ENCODE measurements around the gene FGD1. TPM values are rescaled to one million over a fixed set of nuclear protein-coding genes. Genes with fewer than 3 reads are reported as not detected.
A peak's percentile ranks its signal among the peaks of the same experiment; 100 is the strongest.

Gene FGD1
- total and polyA plus RNA-seq, 2 of the 13 experiments (the other 11 are each of a cell fraction or from before 2014, with no cell fraction given) = 0.36 to 0.62 TPM

DNA sequence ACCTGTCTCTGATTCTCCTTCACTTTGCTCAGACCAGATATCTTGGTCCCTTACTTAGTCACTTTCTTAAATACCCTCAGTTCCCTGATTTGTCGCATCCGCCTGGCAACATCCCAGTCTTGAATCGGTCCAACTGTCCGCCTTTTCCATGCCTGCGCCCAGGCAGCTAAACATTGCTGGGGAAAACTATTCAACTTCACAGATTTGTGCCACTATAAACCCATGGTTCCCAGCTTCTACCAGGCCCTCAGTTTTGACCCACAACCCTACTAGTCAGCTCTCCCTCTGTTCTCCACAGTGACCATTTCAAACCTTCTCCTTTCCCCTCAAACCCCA is 451 bp upstream of the FGD1 start:
- no peak overlapping the region for H2AFZ ChIP-seq (ENCODE audit: low read length)

More for the DNA sequence above, 451 bp upstream of the FGD1 start:
- 0 out of 2 replicates have a peak, but pooled peaks cover 8% of the 10 kb centered on the region for H3K4me1 ChIP-seq (ENCODE audit: insufficient read depth, low read length)
- H3K9me3 ChIP-seq (ENCODE audit: low read length) = no peaks in the 10 kb centered on the region
- no peaks in the 10 kb centered on the region for H4K20me1 ChIP-seq (ENCODE audit: insufficient read depth, low read length)
- intact Hi-C loops (cut with micrococcal nuclease; ENCODE audit: unreplicated experiment) (no loop called here), in situ Hi-C loops (cut with HindIII; ENCODE audit: extremely low pct_ligation_motif_present, low pct_unique_long_range_greater_than_20kb) (no loop called here)
- CTCF ChIA-PET (ENCODE audit: low intra/inter-chr PET ratio, low total read pairs) = no interaction called here
- no peaks in the 10 kb centered on the region for H3K27me3 ChIP-seq (ENCODE audit: control insufficient read depth in 1 of 2, insufficient read depth in 2 of 2, low read length in 2 of 2)
- BruUV-seq (replicated peaks) = no TSS peak
- peak overlapping the region in 2 of 3 experiments; percentile 35 to 75; a peak in 3 of 6 replicates for H3K4me3 ChIP-seq (replicated peaks in 1 of 3; ENCODE audit: insufficient read depth in 1 of 3, low read depth in 2 of 3, low read length in 3 of 3)
- POLR2A ChIA-PET = interaction anchor here (1.4 kb wide), 1 partner anchor 33 kb away, joined by 3 read pairs; the partner anchor contains the start of gene GNL3L
- WGBS (ENCODE audit: low lambda C conversion rate) = 60% methylated on average over 5 of the region's 5 CpGs
- H3K27ac ChIP-seq (ENCODE audit: extremely low read length, insufficient read depth, low read length) = no peak overlapping the region
- no peaks in the 10 kb centered on the region for H3K36me3 ChIP-seq (replicated peaks in 1 of 2; ENCODE audit: control insufficient read depth in 1 of 2, insufficient read depth in 2 of 2, low read length in 2 of 2)
- H3K9ac ChIP-seq (ENCODE audit: insufficient read depth, low read depth, low read length) = no peak overlapping the region
- peak overlapping the region; percentile 71 for H3K4me2 ChIP-seq (ENCODE audit: low read depth, low read length)
- H3K79me2 ChIP-seq (ENCODE audit: insufficient read depth, low read length) = no peaks in the 10 kb centered on the region
- TF ChIP-seq ZNF337 (CRISPR knock-in tag; IDR thresholded peaks at IDR 0.05; ENCODE audit: borderline replicate concordance, low read depth) (no peak), ZNF672 (CRISPR knock-in tag; IDR thresholded peaks at IDR 0.05) (no peak), ZNF788 (CRISPR knock-in tag; IDR thresholded peaks at IDR 0.05; ENCODE audit: borderline replicate concordance) (no peak), ZNF878 (CRISPR knock-in tag; IDR thresholded peaks at IDR 0.05) (no peak), ZMYM4 (CRISPR knock-in tag; IDR thresholded peaks at IDR 0.05) (no peak), TBL1XR1 (IDR thresholded peaks at IDR 0.05; ENCODE audit: borderline replicate concordance, low read length, partially characterized antibody) (no peak), RFXAP (CRISPR knock-in tag; IDR thresholded peaks at IDR 0.05; ENCODE audit: borderline replicate concordance) (no peak), NCOA5 (CRISPR knock-in tag; IDR thresholded peaks at IDR 0.05) (no peak), HDAC1 (CRISPR knock-in tag; IDR thresholded peaks at IDR 0.05) (no peak), SMAD9 (CRISPR knock-in tag; IDR thresholded peaks at IDR 0.05) (no peak), HOXA7 (CRISPR knock-in tag; IDR thresholded peaks at IDR 0.05) (no peak), ZNF451 (CRISPR knock-in tag; IDR thresholded peaks at IDR 0.05) (no peak), GZF1 (CRISPR knock-in tag; IDR thresholded peaks at IDR 0.05) (no peak)
- TF ChIP-seq, protein P1, sequence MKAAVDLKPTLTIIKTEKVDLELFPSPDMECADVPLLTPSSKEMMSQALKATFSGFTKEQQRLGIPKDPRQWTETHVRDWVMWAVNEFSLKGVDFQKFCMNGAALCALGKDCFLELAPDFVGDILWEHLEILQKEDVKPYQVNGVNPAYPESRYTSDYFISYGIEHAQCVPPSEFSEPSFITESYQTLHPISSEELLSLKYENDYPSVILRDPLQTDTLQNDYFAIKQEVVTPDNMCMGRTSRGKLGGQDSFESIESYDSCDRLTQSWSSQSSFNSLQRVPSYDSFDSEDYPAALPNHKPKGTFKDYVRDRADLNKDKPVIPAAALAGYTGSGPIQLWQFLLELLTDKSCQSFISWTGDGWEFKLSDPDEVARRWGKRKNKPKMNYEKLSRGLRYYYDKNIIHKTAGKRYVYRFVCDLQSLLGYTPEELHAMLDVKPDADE (CRISPR knock-in tag; IDR thresholded peaks at IDR 0.05) = no peak
- TF ChIP-seq, protein P2, sequence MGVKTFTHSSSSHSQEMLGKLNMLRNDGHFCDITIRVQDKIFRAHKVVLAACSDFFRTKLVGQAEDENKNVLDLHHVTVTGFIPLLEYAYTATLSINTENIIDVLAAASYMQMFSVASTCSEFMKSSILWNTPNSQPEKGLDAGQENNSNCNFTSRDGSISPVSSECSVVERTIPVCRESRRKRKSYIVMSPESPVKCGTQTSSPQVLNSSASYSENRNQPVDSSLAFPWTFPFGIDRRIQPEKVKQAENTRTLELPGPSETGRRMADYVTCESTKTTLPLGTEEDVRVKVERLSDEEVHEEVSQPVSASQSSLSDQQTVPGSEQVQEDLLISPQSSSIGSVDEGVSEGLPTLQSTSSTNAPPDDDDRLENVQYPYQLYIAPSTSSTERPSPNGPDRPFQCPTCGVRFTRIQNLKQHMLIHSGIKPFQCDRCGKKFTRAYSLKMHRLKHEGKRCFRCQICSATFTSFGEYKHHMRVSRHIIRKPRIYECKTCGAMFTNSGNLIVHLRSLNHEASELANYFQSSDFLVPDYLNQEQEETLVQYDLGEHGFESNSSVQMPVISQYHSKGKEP (CRISPR knock-in tag; IDR thresholded peaks at IDR 0.05) = no peak
- TF ChIP-seq, protein P3, sequence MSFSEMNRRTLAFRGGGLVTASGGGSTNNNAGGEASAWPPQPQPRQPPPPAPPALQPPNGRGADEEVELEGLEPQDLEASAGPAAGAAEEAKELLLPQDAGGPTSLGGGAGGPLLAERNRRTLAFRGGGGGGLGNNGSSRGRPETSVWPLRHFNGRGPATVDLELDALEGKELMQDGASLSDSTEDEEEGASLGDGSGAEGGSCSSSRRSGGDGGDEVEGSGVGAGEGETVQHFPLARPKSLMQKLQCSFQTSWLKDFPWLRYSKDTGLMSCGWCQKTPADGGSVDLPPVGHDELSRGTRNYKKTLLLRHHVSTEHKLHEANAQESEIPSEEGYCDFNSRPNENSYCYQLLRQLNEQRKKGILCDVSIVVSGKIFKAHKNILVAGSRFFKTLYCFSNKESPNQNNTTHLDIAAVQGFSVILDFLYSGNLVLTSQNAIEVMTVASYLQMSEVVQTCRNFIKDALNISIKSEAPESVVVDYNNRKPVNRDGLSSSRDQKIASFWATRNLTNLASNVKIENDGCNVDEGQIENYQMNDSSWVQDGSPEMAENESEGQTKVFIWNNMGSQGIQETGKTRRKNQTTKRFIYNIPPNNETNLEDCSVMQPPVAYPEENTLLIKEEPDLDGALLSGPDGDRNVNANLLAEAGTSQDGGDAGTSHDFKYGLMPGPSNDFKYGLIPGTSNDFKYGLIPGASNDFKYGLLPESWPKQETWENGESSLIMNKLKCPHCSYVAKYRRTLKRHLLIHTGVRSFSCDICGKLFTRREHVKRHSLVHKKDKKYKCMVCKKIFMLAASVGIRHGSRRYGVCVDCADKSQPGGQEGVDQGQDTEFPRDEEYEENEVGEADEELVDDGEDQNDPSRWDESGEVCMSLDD (CRISPR knock-in tag; IDR thresholded peaks at IDR 0.05; ENCODE audit: borderline replicate concordance) = no peak
- TF ChIP-seq, protein P4, sequence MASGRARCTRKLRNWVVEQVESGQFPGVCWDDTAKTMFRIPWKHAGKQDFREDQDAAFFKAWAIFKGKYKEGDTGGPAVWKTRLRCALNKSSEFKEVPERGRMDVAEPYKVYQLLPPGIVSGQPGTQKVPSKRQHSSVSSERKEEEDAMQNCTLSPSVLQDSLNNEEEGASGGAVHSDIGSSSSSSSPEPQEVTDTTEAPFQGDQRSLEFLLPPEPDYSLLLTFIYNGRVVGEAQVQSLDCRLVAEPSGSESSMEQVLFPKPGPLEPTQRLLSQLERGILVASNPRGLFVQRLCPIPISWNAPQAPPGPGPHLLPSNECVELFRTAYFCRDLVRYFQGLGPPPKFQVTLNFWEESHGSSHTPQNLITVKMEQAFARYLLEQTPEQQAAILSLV (CRISPR knock-in tag; IDR thresholded peaks at IDR 0.05; ENCODE audit: borderline replicate concordance) = no peak
- ATAC-seq = no peak
- no peak for DNase-seq (ENCODE audit: low spot score)
- no peak for FAIRE-seq

Data from HepG2 (cell line).